Mesothelial cell of epicardium (in vitro differentiated cells): ENCODE measurements around the gene FBLIM1. TPM values are rescaled to one million over a fixed set of nuclear protein-coding genes. Genes with fewer than 3 reads are reported as not detected.

Experiments
- DNase-seq, 2 experiments: peaks; one replicate each; pipeline ENCODE4 v3.0.0; 2021; ENCODE audit warnings: low spot score in 2 of 2; ENCODE audit not compliant: unreplicated experiment in 2 of 2
- H3K27ac Mint-ChIP-seq: 2 replicates; pipeline ENCODE4 v1.8.0; 2021; ENCODE audit warnings: mixed read lengths
- H3K27me3 Mint-ChIP-seq: 2 replicates; pipeline ENCODE4 v1.8.0; 2021; ENCODE audit warnings: low read depth, mixed read lengths
- H3K36me3 Mint-ChIP-seq: 2 replicates; pipeline ENCODE4 v1.8.0; 2021; ENCODE audit warnings: mixed read lengths
- H3K4me1 Mint-ChIP-seq: 2 replicates; pipeline ENCODE4 v1.8.0; 2021; ENCODE audit warnings: mixed read lengths
- H3K4me3 Mint-ChIP-seq: 2 replicates; pipeline ENCODE4 v1.8.0; 2021; ENCODE audit warnings: mild to moderate bottlenecking, moderate library complexity, mixed read lengths
- H3K9me3 Mint-ChIP-seq: 2 replicates; pipeline ENCODE4 v1.8.0; 2021; ENCODE audit warnings: mixed read lengths
- CTCF ChIP-seq: fragments of 200-600 bp; sonication (generic); IDR thresholded peaks from one replicate; pipeline ENCODE4 v1.5.0; 2021; ENCODE audit warnings: antibody characterized with exemption; ENCODE audit not compliant: unreplicated experiment
- total RNA-seq: library from RNA; stranded (reverse); gene quantifications from 3 replicates; pipeline ENCODE4 v1.2.1, GENCODE V29; 2021

Gene FBLIM1
- total RNA-seq, 1 donor from 2014 or later: 103 TPM

- peaks cover 12% of the 10 kb centered on the region for H3K4me1 Mint-ChIP-seq
- no peak overlapping the region for H3K4me3 Mint-ChIP-seq
- TF ChIP-seq CTCF: no peak
- no peaks in the 10 kb centered on the region for H3K36me3 Mint-ChIP-seq
- no peaks in the 10 kb centered on the region for H3K9me3 Mint-ChIP-seq
- H3K27me3 Mint-ChIP-seq: no peaks in the 10 kb centered on the region
- H3K27ac Mint-ChIP-seq: no peak overlapping the region
- DNase-seq: no peak
Measured at GRCh38 chr1:15744122-15744679, 14.4 kb upstream of the FBLIM1 start.

- Mint-ChIP-seq H3K36me3 (no peaks in the 10 kb centered on the region), H3K4me3 (no peak overlapping the region), H3K4me1 (peaks cover 11% of the 10 kb centered on the region), H3K9me3 (no peaks in the 10 kb centered on the region), H3K27ac (no peak overlapping the region), H3K27me3 (no peaks in the 10 kb centered on the region)
- no peak for DNase-seq
- no peak for TF ChIP-seq CTCF
Measured at GRCh38 chr1:15747378-15747777, 11.2 kb upstream of the FBLIM1 start.

- Mint-ChIP-seq H3K4me3 (no peak overlapping the region), H3K27ac (no peak overlapping the region), H3K36me3 (no peaks in the 10 kb centered on the region), H3K27me3 (no peaks in the 10 kb centered on the region), H3K9me3 (no peaks in the 10 kb centered on the region), H3K4me1 (peaks cover 11% of the 10 kb centered on the region)
- TF ChIP-seq CTCF: no peak
- DNase-seq: no peak
Measured at GRCh38 chr1:15748264-15748663, 10.3 kb upstream of the FBLIM1 start.

- Mint-ChIP-seq H3K27me3 (no peaks in the 10 kb centered on the region), H3K36me3 (no peaks in the 10 kb centered on the region), H3K9me3 (no peaks in the 10 kb centered on the region), H3K4me3 (no peak overlapping the region), H3K4me1 (peaks cover 11% of the 10 kb centered on the region), H3K27ac (no peak overlapping the region)
- no peak for TF ChIP-seq CTCF
- DNase-seq: no peak
Measured at GRCh38 chr1:15748690-15749398, 9.8 kb upstream of the FBLIM1 start.

- no peak for TF ChIP-seq CTCF
- Mint-ChIP-seq H3K9me3 (no peaks in the 10 kb centered on the region), H3K27me3 (no peaks in the 10 kb centered on the region), H3K4me1 (peaks cover 11% of the 10 kb centered on the region), H3K36me3 (no peaks in the 10 kb centered on the region), H3K4me3 (no peak overlapping the region), H3K27ac (no peak overlapping the region)
- DNase-seq: no peak
Measured at GRCh38 chr1:15749399-15750291, 8.9 kb upstream of the FBLIM1 start.
